Trophoblast cell (in vitro differentiated cells and primary cell): ENCODE data around the gene LLGL1.

Experiments used
- DNase-seq, 2 donors: peaks; one replicate each; pipeline ENCODE4 v3.0.0-alpha.2; 2016
- H2AFZ ChIP-seq: 2 replicates; pipeline ENCODE4 v1.6.1; 2013; ENCODE audit warnings: low read length, moderate library complexity, mild to moderate bottlenecking; ENCODE audit not compliant: insufficient read depth, poor library complexity
- H2AK5ac ChIP-seq: 2 replicates; pipeline ENCODE4 v1.6.1; 2013; ENCODE audit warnings: mild to moderate bottlenecking, low read length
- H2BK120ac ChIP-seq: 2 replicates; pipeline ENCODE4 v1.6.1; 2013; ENCODE audit warnings: low read length, mild to moderate bottlenecking, moderate library complexity; ENCODE audit not compliant: insufficient read depth, poor library complexity
- H2BK12ac ChIP-seq: 2 replicates; pipeline ENCODE4 v1.6.1; 2013; ENCODE audit warnings: mild to moderate bottlenecking, low read length, moderate library complexity
- H2BK5ac ChIP-seq: 2 replicates; pipeline ENCODE4 v1.6.1; 2013; ENCODE audit warnings: low read length, low read depth, moderate library complexity, mild to moderate bottlenecking; ENCODE audit not compliant: poor library complexity
- H3K14ac ChIP-seq: 2 replicates; pipeline ENCODE4 v1.6.1; 2013; ENCODE audit warnings: mild to moderate bottlenecking, low read length
- H3K18ac ChIP-seq: 2 replicates; pipeline ENCODE4 v1.6.1; 2013; ENCODE audit warnings: mild to moderate bottlenecking, low read length
- H3K23ac ChIP-seq: 2 replicates; pipeline ENCODE4 v1.6.1; 2013; ENCODE audit warnings: low read length
- H3K27ac ChIP-seq: 2 replicates; pipeline ENCODE4 v1.5.1; 2013; ENCODE audit warnings: low read depth, mild to moderate bottlenecking, inconsistent platforms, low read length, moderate library complexity
- H3K27me3 ChIP-seq: 2 replicates; pipeline ENCODE4 v1.6.1; 2013; ENCODE audit warnings: inconsistent platforms, mild to moderate bottlenecking, low read length, moderate library complexity; ENCODE audit not compliant: insufficient read depth
- H3K36me3 ChIP-seq, 2 experiments: 1 replicate in 1 of 2; 2 replicates in 1 of 2; pipeline ENCODE4 v1.6.1; 2013; ENCODE audit warnings: low read length in 2 of 2, mild to moderate bottlenecking in 2 of 2, moderate library complexity in 1 of 2; ENCODE audit not compliant: insufficient read depth in 2 of 2, control insufficient read depth in 1 of 2
- H3K4ac ChIP-seq: 2 replicates; pipeline ENCODE4 v1.6.1; 2013; ENCODE audit warnings: low read depth, mild to moderate bottlenecking, low read length, moderate library complexity
- H3K4me1 ChIP-seq, 2 experiments: 1 replicate in 1 of 2; 2 replicates in 1 of 2; pipeline ENCODE4 v1.6.1; 2013; ENCODE audit warnings: low read length in 2 of 2, mild to moderate bottlenecking in 2 of 2, moderate library complexity in 1 of 2; ENCODE audit not compliant: insufficient read depth in 2 of 2, control insufficient read depth in 1 of 2
- H3K4me2 ChIP-seq: 2 replicates; pipeline ENCODE4 v1.6.1; 2013; ENCODE audit warnings: inconsistent platforms, mild to moderate bottlenecking, low read length, moderate library complexity
- H3K4me3 ChIP-seq: 2 replicates; pipeline ENCODE4 v1.5.1; 2013; ENCODE audit warnings: mild to moderate bottlenecking, low read depth, low read length, inconsistent platforms
- H3K79me1 ChIP-seq: one replicate; pipeline ENCODE4 v1.6.1; 2013; ENCODE audit warnings: low read length
- H3K79me2 ChIP-seq: 2 replicates; pipeline ENCODE4 v1.6.1; 2013; ENCODE audit warnings: low read length, mild to moderate bottlenecking; ENCODE audit not compliant: control insufficient read depth, insufficient read depth, poor library complexity
- H3K9ac ChIP-seq: 2 replicates; pipeline ENCODE4 v1.6.1; 2013; ENCODE audit warnings: mild to moderate bottlenecking, low read length
- H3K9me3 ChIP-seq: 2 replicates; pipeline ENCODE4 v1.6.1; 2013; ENCODE audit warnings: low read depth, mild to moderate bottlenecking, control low read depth, inconsistent platforms, low read length; ENCODE audit not compliant: insufficient read depth
- H4K12ac ChIP-seq: 2 replicates; pipeline ENCODE4 v1.6.1; 2013; ENCODE audit warnings: low read depth, mild to moderate bottlenecking, low read length, moderate library complexity
- H4K8ac ChIP-seq: 2 replicates; pipeline ENCODE4 v1.6.1; 2013; ENCODE audit warnings: low read depth, mild to moderate bottlenecking, low read length, moderate library complexity
- H4K91ac ChIP-seq: one replicate; pipeline ENCODE4 v1.6.1; 2013; ENCODE audit warnings: low read depth, mild to moderate bottlenecking, low read length, moderate library complexity
- WGBS: extraction: QIAGEN DNeasy Blood & Tissue Kit; methylation state at CpG from one replicate; pipeline ENCODE4 v1.1.7; 2013; ENCODE audit warnings: missing lambda C conversion rate; ENCODE audit not compliant: insufficient read length, insufficient coverage; ENCODE audit errors: extremely low coverage; 5-methylcytosine and 5-hydroxymethylcytosine counted together

LLGL1 gene

GRCh38 chr17:18234853-18235380, 9.5 kb downstream of the LLGL1 start:
- H2AFZ ChIP-seq, result no peak overlapping the region
- no CpG with 5 or more reads among the region's 22 CpGs for WGBS

DNA sequence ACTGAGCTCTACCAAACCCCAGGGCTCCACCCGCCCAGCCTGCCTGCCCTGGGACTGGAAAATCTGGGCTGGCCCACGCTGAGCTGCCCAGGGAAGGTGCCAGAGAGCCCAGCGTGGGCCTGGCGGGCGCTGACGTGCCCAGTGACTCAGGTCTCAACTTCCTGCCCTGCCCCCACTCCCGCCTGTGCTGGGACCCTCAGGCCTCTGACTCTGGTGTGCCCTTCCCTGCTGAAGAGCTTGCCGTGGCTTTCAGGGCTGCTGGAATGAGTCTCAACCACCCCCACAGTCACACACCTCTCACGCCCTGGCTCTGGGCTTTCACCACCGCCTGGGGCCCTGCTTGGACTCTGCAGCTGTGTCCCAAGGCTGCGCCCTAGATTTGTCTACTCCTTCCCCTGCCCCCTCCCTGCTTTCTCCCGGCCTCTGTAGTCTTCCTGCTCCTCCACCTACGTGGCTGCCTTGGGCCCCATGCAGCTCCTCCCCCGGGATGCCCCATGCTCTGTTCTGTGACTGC, 10.4 kb downstream of the LLGL1 start:
- no peak overlapping the region for H3K4ac ChIP-seq
- H3K9ac ChIP-seq, result no peak overlapping the region
- H4K12ac ChIP-seq, result no peak overlapping the region
- H3K23ac ChIP-seq, result no peak overlapping the region
- no peaks in the 10 kb centered on the region for H3K9me3 ChIP-seq
- H3K27ac ChIP-seq, result no peak overlapping the region
- H3K27me3 ChIP-seq, result no peaks in the 10 kb centered on the region
- H3K79me1 ChIP-seq, result no peaks in the 10 kb centered on the region
- peaks cover 77 to 80% of the 10 kb centered on the region in 2 experiments for H3K36me3 ChIP-seq
- no peak overlapping the region for H4K91ac ChIP-seq
- no peak overlapping the region for H4K8ac ChIP-seq
- no peak overlapping the region for H2BK5ac ChIP-seq
- no CpG with 5 or more reads among the region's 14 CpGs for WGBS
- H2BK12ac ChIP-seq, result no peak overlapping the region
- H2BK120ac ChIP-seq, result no peak overlapping the region
- no peaks in the 10 kb centered on the region for H3K79me2 ChIP-seq
- H3K4me2 ChIP-seq, result no peak overlapping the region
- DNase-seq, result no peak
- no peak overlapping the region for H2AFZ ChIP-seq
- no peaks in the 10 kb centered on the region for H3K4me1 ChIP-seq
- H3K14ac ChIP-seq, result no peak overlapping the region
- no peak overlapping the region for H2AK5ac ChIP-seq
- H3K18ac ChIP-seq, result no peak overlapping the region
- H3K4me3 ChIP-seq, result no peak overlapping the region

More at GRCh38 chr17:18234853-18235380, 9.5 kb downstream of the LLGL1 start:
- Histone ChIP-seq H2BK5ac (no peak overlapping the region), H2AK5ac (no peak overlapping the region), H3K36me3 (peaks cover 69 to 73% of the 10 kb centered on the region in 2 experiments), H3K79me1 (no peaks in the 10 kb centered on the region), H3K14ac (no peak overlapping the region), H3K4me1 (no peaks in the 10 kb centered on the region), H3K9me3 (no peaks in the 10 kb centered on the region), H3K27me3 (no peaks in the 10 kb centered on the region), H4K8ac (no peak overlapping the region), H3K4me2 (no peak overlapping the region), H3K23ac (no peak overlapping the region), H3K18ac (no peak overlapping the region), H2BK12ac (no peak overlapping the region), H3K4ac (no peak overlapping the region), H4K12ac (no peak overlapping the region), H4K91ac (no peak overlapping the region), H3K79me2 (no peaks in the 10 kb centered on the region), H3K4me3 (no peak overlapping the region), H2BK120ac (no peak overlapping the region), H3K9ac (no peak overlapping the region), H3K27ac (no peak overlapping the region)
- no peak for DNase-seq

DNA sequence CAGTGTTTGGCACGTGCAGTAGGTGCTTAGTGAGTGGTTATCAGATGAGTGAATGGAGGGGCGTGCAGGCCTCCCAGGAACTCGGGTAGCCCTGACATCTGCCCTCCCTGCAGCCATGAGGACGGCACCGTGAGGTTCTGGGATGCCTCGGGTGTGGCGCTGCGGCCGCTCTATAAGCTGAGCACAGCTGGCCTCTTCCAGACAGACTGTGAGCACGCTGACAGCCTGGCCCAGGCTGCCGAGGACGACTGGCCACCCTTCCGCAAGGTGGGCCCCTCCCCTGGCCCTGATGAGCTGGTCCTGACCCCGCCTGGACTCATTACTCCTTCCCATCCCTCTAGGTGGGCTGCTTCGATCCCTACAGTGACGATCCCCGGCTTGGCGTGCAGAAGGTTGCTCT, 11.1 kb downstream of the LLGL1 start:
- H3K79me2 ChIP-seq, result no peaks in the 10 kb centered on the region
- H3K9ac ChIP-seq, result no peak overlapping the region
- no peak overlapping the region for H3K4me3 ChIP-seq
- no peak overlapping the region for H3K23ac ChIP-seq
- H4K91ac ChIP-seq, result no peak overlapping the region
- no peak overlapping the region for H3K4me2 ChIP-seq
- no peak overlapping the region for H3K14ac ChIP-seq
- no peak overlapping the region for H2BK12ac ChIP-seq
- H3K27ac ChIP-seq, result no peak overlapping the region
- peaks cover 1% of the 10 kb centered on the region for H3K9me3 ChIP-seq
- no CpG with 5 or more reads among the region's 18 CpGs for WGBS
- H3K27me3 ChIP-seq, result no peaks in the 10 kb centered on the region
- H2AFZ ChIP-seq, result no peak overlapping the region
- H3K4ac ChIP-seq, result no peak overlapping the region
- H2BK5ac ChIP-seq, result no peak overlapping the region
- H3K36me3 ChIP-seq, result peaks cover 84 to 87% of the 10 kb centered on the region in 2 experiments
- no peaks in the 10 kb centered on the region for H3K79me1 ChIP-seq
- no peak overlapping the region for H4K12ac ChIP-seq
- no peak overlapping the region for H4K8ac ChIP-seq
- H2AK5ac ChIP-seq, result no peak overlapping the region
- no peaks in the 10 kb centered on the region for H3K4me1 ChIP-seq
- DNase-seq, result no peak
- no peak overlapping the region for H3K18ac ChIP-seq
- no peak overlapping the region for H2BK120ac ChIP-seq

DNA sequence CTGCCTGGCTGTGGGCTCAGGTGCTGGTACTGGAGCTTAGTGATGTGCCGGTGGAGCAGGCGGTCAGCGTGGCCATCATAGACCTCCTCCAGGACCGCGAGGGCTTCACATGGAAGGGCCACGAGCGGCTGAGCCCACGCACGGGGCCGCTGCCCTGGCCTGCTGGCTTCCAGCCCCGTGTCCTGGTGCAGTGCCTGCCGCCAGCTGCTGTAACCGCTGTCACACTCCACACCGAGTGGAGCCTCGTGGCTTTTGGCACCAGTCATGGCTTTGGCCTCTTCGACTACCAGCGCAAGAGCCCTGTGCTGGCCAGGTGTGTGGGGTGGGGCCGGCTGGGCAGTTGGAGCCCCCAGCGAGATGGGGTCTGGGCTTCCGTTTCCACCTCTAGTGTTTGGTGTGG, 12.0 kb downstream of the LLGL1 start:
- Histone ChIP-seq H4K8ac (no peak overlapping the region), H2BK5ac (no peak overlapping the region), H3K4me2 (no peak overlapping the region), H3K14ac (no peak overlapping the region), H2BK120ac (no peak overlapping the region), H3K36me3 (peaks cover 88 to 91% of the 10 kb centered on the region in 2 experiments), H3K9ac (no peak overlapping the region), H2AK5ac (no peak overlapping the region), H3K18ac (no peak overlapping the region), H3K27ac (no peak overlapping the region), H3K9me3 (peaks cover 1% of the 10 kb centered on the region), H3K4me3 (no peak overlapping the region), H2BK12ac (no peak overlapping the region), H4K91ac (no peak overlapping the region), H3K23ac (no peak overlapping the region), H3K27me3 (no peaks in the 10 kb centered on the region), H3K79me2 (no peaks in the 10 kb centered on the region), H3K79me1 (no peaks in the 10 kb centered on the region), H4K12ac (no peak overlapping the region), H2AFZ (no peak overlapping the region), H3K4ac (no peak overlapping the region), H3K4me1 (no peaks in the 10 kb centered on the region)
- no CpG with 5 or more reads among the region's 20 CpGs for WGBS
- DNase-seq, result no peak
